SU-DHL-6 (cell line): ENCODE measurements around the gene CPNE1.

Experiments used
- CTCF ChIP-seq: fragments of 200-600 bp; sonication (generic); IDR thresholded peaks from one replicate; pipeline ENCODE4 v1.5.1; 2017; ENCODE audit warnings: antibody characterized with exemption, mild to moderate bottlenecking, low read length, moderate library complexity; ENCODE audit not compliant: insufficient read depth, poor library complexity, severe bottlenecking
- EZH2phosphoT487 ChIP-seq: fragments of 200-600 bp; sonication (generic), shearing (Covaris generic); conservative IDR thresholded peaks from 2 replicates; pipeline ENCODE4 v1.6.1; 2018; ENCODE audit warnings: mild to moderate bottlenecking, antibody characterized with exemption, low read length, moderate library complexity, mixed read lengths

- TF ChIP-seq CTCF, result no peak
- TF ChIP-seq EZH2phosphoT487, result no peak
Measured at GRCh38 chr20:35643045-35643444, 21.7 kb downstream of the CPNE1 start.
